Measurements from ENCODE around the gene NPEPL1.

Gene NPEPL1

DNA sequence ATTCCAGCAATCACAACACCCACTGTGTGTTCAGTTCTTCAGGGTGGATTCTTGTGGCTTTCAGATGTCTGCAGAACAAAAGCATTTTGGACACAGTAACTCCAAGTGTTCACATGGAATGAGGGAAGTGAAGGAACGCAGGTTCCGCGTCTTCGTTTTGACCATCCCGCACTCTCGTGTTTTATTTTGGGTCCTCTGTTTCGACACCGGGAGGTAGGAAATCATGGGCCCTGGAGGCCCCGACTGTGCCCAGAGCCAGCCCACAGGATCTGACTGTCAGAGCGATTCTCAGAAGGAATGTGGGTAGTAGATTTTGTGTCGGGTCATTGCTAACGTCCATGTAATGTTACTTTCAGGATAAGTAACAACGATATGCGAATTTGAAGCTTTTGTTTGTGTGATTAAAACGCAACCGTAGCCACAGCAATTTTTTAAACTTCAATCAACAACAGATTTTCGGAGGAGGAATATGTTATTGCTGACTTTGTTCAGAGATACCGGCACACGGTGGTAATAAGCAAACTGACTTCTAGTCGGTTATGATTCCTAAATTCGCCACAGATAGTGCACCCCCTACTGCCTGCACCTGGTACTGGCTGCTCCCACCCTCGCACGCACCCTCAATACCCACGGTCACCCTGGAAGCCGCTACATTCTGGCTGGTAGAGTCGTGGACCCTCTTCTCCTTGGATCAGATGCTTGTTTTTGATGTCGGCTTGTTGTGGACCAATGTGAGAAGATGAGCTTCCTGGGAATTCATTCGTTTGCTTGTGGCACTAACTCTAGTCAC lies 10.5 kb downstream of the NPEPL1 start:
- Histone ChIP-seq H3K4me1 (ENCODE audit: insufficient read depth, low read length) (no peaks in the 10 kb centered on the region), H3K36me3 (ENCODE audit: insufficient read depth, low read length) (peaks cover 63% of the 10 kb centered on the region), H3K9ac (ENCODE audit: low read depth, low read length) (no peak overlapping the region), H3K27me3 (ENCODE audit: insufficient read depth, low read length) (no peaks in the 10 kb centered on the region), H3K27ac (ENCODE audit: low read depth, low read length) (no peak overlapping the region), H3K4me3 (ENCODE audit: low read length) (no peak overlapping the region), H3K9me3 (ENCODE audit: insufficient read depth, low read depth, low read length) (no peaks in the 10 kb centered on the region)
- WGBS, result 93% methylated on average over 28 of the region's 28 CpGs

DNA sequence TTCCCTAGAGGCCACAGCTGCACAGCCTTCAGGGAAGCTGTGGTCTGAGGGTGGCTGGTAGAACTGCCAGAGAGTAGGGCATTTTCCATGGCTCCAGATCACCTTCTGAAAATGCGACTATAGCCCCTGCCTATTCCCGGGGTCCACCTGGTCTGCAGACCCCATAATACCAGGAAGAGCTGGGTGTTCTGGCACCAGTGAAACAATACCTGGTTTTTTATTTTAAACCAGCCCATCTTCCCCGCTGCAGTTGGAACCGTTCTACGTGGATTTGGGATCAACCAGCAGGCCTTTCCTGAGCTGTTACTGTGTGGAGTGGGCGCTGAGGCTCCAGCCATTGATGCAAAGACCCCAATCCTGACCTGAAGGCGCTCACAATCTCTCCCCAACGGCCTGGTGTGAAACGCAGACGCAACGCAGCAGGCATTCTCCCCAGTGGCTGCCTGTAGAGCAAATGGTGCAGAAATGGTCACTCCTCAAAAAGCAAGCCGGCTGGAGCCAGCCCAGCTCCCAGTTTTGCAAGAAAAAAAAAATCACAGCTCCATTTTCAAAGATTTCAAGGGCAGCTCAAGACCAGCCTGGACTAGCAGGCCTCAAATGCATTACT lies 11.3 kb downstream of the NPEPL1 start:
- Histone ChIP-seq H3K4me3 (ENCODE audit: low read length) (no peak overlapping the region), H3K9me3 (ENCODE audit: insufficient read depth, low read depth, low read length) (no peaks in the 10 kb centered on the region), H3K9ac (ENCODE audit: low read depth, low read length) (no peak overlapping the region), H3K27me3 (ENCODE audit: insufficient read depth, low read length) (no peaks in the 10 kb centered on the region), H3K4me1 (ENCODE audit: insufficient read depth, low read length) (no peaks in the 10 kb centered on the region), H3K27ac (ENCODE audit: low read depth, low read length) (no peak overlapping the region), H3K36me3 (ENCODE audit: insufficient read depth, low read length) (peaks cover 57% of the 10 kb centered on the region)
- 96% methylated on average over 12 of the region's 12 CpGs for WGBS

DNA sequence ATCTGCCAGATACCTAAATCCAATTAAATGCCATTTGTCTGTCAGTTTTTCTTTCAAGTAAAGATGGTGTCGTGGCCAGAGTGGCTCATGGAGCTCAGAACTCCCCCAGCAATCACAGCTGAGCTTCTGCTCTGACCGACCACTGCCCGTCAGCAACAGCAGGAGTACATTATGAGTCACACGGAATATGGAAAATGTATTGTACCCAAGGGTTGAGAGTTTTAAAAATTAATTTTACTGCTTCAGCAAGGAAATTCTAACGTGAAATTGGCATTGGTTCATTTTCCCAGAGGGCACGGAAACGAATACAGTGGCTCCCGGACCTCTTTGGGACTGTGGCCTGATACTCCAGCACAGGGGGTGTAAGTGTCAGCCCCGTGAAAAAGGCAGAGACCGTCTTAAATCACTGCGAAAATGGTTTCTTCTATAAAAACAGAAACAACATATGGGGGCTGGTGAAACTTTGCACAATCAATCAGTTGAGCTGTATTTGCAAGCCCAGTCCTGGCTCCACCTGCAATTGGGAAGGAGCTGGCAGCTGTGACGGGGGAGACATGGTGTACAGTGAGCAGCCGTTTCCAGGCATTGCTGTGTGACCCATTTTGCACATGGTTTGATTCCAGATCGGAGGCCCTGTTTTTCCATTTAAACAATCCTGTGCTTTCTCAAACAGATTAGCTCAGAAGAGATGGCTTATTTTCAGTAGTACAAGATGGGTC lies 12.8 kb downstream of the NPEPL1 start:
- Histone ChIP-seq H3K36me3 (ENCODE audit: insufficient read depth, low read length) (peaks cover 45% of the 10 kb centered on the region), H3K27ac (ENCODE audit: low read depth, low read length) (no peak overlapping the region), H3K27me3 (ENCODE audit: insufficient read depth, low read length) (no peaks in the 10 kb centered on the region), H3K4me1 (ENCODE audit: insufficient read depth, low read length) (no peaks in the 10 kb centered on the region), H3K9ac (ENCODE audit: low read depth, low read length) (no peak overlapping the region), H3K4me3 (ENCODE audit: low read length) (no peak overlapping the region), H3K9me3 (ENCODE audit: insufficient read depth, low read depth, low read length) (no peaks in the 10 kb centered on the region)
- WGBS, result 94% methylated on average over 14 of the region's 14 CpGs

DNA sequence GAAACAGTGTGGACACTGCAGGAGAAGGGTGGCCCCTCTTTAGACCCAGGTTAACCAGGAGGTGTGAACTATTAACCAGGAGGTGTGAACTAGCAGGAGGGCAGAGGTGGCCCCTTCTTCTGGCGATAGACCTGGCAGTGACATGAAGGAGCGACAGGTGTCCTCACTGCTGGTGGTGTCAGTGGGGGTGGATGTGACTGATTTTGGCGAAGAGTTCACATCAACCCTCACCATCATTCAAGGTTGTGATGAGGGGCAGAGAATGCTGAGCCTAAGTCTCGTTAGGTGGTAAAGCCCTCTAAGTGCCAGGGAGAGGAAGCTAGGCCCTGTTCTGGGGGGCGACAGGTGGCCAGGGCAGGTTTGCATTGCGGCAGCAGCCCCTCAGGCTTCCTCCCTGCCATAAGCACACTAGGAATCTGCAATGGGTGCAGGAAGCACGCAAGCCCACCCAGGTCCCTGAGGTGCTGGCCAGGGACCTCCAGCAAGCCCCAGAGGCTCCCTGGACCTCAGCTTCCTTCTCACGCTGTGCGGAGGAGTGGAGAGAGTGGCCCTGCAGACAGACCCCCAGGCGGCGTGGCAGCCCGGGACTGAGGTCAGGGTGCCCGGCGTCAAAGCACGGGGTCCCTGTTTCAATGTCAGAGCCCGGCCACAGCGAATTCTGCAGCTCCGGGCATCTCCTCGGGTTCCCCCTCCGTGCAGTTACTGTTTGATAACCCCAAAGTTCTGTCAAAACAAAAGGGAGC lies 13.7 kb downstream of the NPEPL1 start:
- Histone ChIP-seq H3K9ac (ENCODE audit: low read depth, low read length) (no peak overlapping the region), H3K27ac (ENCODE audit: low read depth, low read length) (no peak overlapping the region), H3K9me3 (ENCODE audit: insufficient read depth, low read depth, low read length) (no peaks in the 10 kb centered on the region), H3K27me3 (ENCODE audit: insufficient read depth, low read length) (no peaks in the 10 kb centered on the region), H3K4me1 (ENCODE audit: insufficient read depth, low read length) (no peaks in the 10 kb centered on the region), H3K4me3 (ENCODE audit: low read length) (no peak overlapping the region), H3K36me3 (ENCODE audit: insufficient read depth, low read length) (peaks cover 43% of the 10 kb centered on the region)
- WGBS, result 89% methylated on average over 19 of the region's 20 CpGs

DNA sequence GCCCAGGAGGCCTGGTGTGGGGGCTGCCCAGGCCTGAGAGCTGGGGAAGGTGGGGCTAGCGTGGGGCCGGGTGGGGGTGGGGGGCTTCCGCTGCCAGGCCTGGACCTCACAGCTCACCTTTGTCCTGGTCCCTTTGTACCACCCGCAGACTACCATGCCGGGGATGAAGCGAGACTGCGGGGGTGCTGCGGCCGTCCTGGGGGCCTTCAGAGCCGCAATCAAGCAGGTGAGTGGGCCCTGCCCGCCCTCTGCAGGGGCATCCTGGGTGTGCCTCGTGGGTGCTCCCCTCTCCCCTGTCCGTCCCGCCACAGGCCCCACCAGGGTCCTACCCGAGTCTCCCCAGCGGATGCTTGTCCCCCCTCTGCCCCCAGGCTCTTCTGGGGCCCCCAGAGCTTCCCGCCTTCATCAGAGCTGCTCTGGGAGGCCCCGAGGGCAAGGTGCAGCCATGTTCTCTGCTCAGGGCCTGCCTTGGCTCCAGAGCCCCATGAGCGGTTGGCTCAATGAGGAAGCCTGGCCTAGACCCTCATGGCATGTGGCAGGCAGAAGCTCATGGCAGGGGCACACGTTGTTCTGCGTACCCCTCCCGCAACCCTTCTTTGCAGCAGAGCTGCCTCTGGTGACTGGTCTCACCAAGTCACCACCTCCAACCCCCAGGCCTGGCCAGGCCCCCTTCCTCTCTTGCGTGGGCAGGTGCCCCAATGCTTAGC lies 14.5 kb downstream of the NPEPL1 start:
- no peaks in the 10 kb centered on the region for H3K9me3 ChIP-seq (ENCODE audit: insufficient read depth, low read depth, low read length)
- H3K36me3 ChIP-seq (ENCODE audit: insufficient read depth, low read length), result peaks cover 38% of the 10 kb centered on the region
- H3K27me3 ChIP-seq (ENCODE audit: insufficient read depth, low read length), result no peaks in the 10 kb centered on the region
- no peaks in the 10 kb centered on the region for H3K4me1 ChIP-seq (ENCODE audit: insufficient read depth, low read length)
- H3K27ac ChIP-seq (ENCODE audit: low read depth, low read length), result no peak overlapping the region
- no peak overlapping the region for H3K4me3 ChIP-seq (ENCODE audit: low read length)
- 94% methylated on average over 23 of the region's 23 CpGs for WGBS
- no peak overlapping the region for H3K9ac ChIP-seq (ENCODE audit: low read depth, low read length)

DNA sequence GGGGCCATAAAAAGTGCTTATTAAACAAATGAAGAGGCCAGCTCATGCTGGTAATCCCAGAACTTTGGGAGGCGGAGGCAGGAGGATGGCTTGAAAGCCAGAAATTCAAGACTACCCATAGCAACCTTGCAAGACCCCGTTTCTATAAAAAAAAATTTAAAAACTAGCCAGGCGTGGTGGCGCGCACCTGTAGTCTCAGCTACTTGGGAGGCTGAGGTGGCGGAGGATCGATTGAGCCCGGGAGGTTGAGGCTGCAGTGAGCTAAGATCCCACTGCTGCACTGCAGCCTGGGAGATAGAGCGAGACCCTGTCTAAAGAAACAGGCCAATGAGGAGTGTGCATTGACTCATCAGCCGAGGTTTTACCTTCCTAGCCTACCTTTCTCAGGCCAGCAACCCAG lies 15.2 kb downstream of the NPEPL1 start:
- no peak overlapping the region for H3K27ac ChIP-seq (ENCODE audit: low read depth, low read length)
- no peaks in the 10 kb centered on the region for H3K4me1 ChIP-seq (ENCODE audit: insufficient read depth, low read length)
- WGBS, result 95% methylated on average over 10 of the region's 10 CpGs
- H3K9me3 ChIP-seq (ENCODE audit: insufficient read depth, low read depth, low read length), result no peaks in the 10 kb centered on the region
- no peak overlapping the region for H3K9ac ChIP-seq (ENCODE audit: low read depth, low read length)
- H3K4me3 ChIP-seq (ENCODE audit: low read length), result no peak overlapping the region
- peaks cover 31% of the 10 kb centered on the region for H3K36me3 ChIP-seq (ENCODE audit: insufficient read depth, low read length)
- no peaks in the 10 kb centered on the region for H3K27me3 ChIP-seq (ENCODE audit: insufficient read depth, low read length)

DNA sequence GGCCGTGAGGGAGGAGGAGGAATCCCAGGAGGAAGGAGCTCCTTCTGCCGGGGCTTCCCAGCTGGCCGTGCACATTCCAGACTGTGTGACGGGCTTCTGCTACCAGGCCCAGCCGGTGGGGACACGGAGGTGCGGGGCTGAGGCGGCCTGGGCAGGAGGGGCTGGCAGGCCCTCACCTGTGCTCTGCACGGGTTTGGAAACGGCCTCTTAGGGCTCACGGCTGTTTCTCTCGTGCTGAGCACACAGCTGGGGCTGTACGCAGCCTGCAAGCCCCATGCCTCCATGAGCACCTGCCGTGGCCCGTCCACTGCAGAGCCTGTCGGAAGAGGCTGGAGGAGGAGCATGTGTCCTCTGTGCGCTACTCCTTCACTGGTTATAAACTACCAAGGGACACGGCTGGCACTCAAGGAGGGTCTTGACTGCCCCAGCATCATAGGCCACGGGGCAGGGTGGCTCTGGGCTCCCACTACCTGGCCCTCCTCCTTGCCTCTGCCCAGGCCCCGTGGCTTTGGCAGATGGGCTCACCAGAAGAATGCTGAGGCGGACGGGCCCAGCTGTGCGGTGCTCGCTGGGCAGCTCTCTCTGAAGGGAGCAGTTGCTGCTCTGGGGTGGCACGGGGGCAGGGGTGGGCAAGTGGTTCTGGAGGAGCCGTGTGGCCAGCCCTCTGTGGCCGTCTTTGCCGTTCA lies 15.8 kb downstream of the NPEPL1 start:
- Histone ChIP-seq H3K4me1 (ENCODE audit: insufficient read depth, low read length) (no peaks in the 10 kb centered on the region), H3K36me3 (ENCODE audit: insufficient read depth, low read length) (peaks cover 25% of the 10 kb centered on the region), H3K27me3 (ENCODE audit: insufficient read depth, low read length) (no peaks in the 10 kb centered on the region), H3K4me3 (ENCODE audit: low read length) (no peak overlapping the region), H3K27ac (ENCODE audit: low read depth, low read length) (no peak overlapping the region), H3K9me3 (ENCODE audit: insufficient read depth, low read depth, low read length) (no peaks in the 10 kb centered on the region), H3K9ac (ENCODE audit: low read depth, low read length) (no peak overlapping the region)
- WGBS, result 95% methylated on average over 28 of the region's 28 CpGs

DNA sequence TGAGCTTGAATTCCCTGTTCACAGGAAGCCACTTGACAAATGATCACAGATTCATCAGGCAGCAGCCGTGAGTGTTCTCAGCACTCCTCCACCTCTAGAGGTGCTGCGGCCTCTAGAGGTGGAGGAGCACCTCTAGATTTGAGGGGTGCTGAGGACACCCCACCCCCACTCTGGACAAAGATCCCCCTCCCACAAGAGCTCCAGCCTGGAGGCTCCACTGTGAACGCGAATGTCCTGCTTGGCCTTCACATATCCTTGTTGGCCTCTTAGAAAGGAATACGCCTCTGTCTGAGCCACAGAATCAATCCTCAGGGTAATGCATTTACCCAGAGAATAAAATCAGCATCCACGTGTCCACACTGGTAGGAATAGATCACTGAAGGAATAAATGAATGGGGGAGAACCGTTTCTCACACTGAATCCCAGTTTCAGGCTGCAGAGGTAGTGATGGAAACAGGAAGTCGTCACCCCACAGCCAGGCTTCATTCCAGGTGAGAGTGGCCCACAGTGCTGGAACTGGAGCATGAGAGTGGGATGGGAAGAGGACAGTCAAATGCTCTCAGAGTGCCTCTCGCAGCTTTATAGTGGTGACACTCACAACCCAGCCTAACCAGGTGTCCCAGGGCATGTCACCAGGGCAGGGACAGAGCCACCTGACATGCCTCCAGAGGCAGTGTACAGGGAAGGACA lies 16.6 kb downstream of the NPEPL1 start:
- H3K4me1 ChIP-seq (ENCODE audit: insufficient read depth, low read length), result no peaks in the 10 kb centered on the region
- no peak overlapping the region for H3K4me3 ChIP-seq (ENCODE audit: low read length)
- no peaks in the 10 kb centered on the region for H3K9me3 ChIP-seq (ENCODE audit: insufficient read depth, low read depth, low read length)
- H3K9ac ChIP-seq (ENCODE audit: low read depth, low read length), result no peak overlapping the region
- H3K27ac ChIP-seq (ENCODE audit: low read depth, low read length), result no peak overlapping the region
- no peaks in the 10 kb centered on the region for H3K27me3 ChIP-seq (ENCODE audit: insufficient read depth, low read length)
- 85% methylated on average over 9 of the region's 9 CpGs for WGBS
- H3K36me3 ChIP-seq (ENCODE audit: insufficient read depth, low read length), result peaks cover 17% of the 10 kb centered on the region

DNA sequence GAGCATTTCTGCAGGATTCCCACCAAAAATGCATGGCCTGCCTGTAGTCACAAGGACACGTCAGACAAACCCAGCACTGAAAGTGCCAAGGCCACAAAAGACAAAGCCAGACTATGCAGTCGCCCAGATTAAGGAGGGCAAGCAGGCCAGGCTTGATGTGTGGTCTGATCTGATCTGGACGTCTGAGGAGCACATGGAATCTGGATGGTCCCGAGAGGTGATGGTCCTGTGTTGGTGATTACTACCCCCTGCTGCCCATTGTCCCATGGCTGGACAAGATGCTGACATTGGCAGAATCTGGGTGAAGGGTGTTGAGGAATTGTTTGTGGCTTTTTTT lies 17.1 kb downstream of the NPEPL1 start:
- peaks cover 12% of the 10 kb centered on the region for H3K36me3 ChIP-seq (ENCODE audit: insufficient read depth, low read length)
- no peak overlapping the region for H3K9ac ChIP-seq (ENCODE audit: low read depth, low read length)
- H3K4me1 ChIP-seq (ENCODE audit: insufficient read depth, low read length), result no peaks in the 10 kb centered on the region
- H3K27me3 ChIP-seq (ENCODE audit: insufficient read depth, low read length), result no peaks in the 10 kb centered on the region
- no peaks in the 10 kb centered on the region for H3K9me3 ChIP-seq (ENCODE audit: insufficient read depth, low read depth, low read length)
- H3K27ac ChIP-seq (ENCODE audit: low read depth, low read length), result no peak overlapping the region
- WGBS, result 92% methylated on average over 4 of the region's 4 CpGs
- no peak overlapping the region for H3K4me3 ChIP-seq (ENCODE audit: low read length)
